K562 (cell line): ENCODE data around the gene DPH2. TPM values are rescaled to one million over a fixed set of nuclear protein-coding genes. Genes with fewer than 3 reads are reported as not detected.

Experiments
- ATAC-seq: fragments of 200-7000 bp; cut with Tn5 transposase; 3 replicates; pipeline ENCODE4 v1.9.1; 2020; ENCODE audit warnings: moderate library complexity
- BruUV-seq: library from RNA; stranded (reverse); fragments of 400-500 nt; replicated peaks from 2 replicates; lab custom pipeline; 2021; lab: Mats Ljungman, UMichigan
- CTCF ChIA-PET: fragments of 300-600 bp; formaldehyde crosslinking; extraction: SDS; loops from one replicate; lab custom pipeline; 2021; ENCODE audit warnings: low intra/inter-chr PET ratio; lab: Yijun Ruan, JAX
- POLR2A ChIA-PET: fragments of 300-600, 350-650 bp; sonication (Branson Sonifier 250); formaldehyde crosslinking; extraction: SDS; loops from one replicate; lab custom pipeline; 2021; ENCODE audit warnings: antibody characterized with exemption, inconsistent platforms; lab: Yijun Ruan, JAX
- DNase-seq, 4 experiments: peaks; one replicate each; pipeline versions ENCODE4 v3.0.0 to v3.0.0-alpha.2; 2011 to 2018; ENCODE audit warnings: low spot score in 3 of 4, mixed read lengths in 3 of 4; ENCODE audit errors: extremely low read depth in 1 of 4
- FAIRE-seq: peaks from 2 replicates; lab custom pipeline; 2011; peaks lifted over from hg19 to GRCh38; lab: Jason Lieb, UNC
- H2AFZ ChIP-seq: 2 replicates; pipeline ENCODE4 v1.6.0; 2011; ENCODE audit warnings: low read depth, low read length, control low read depth, inconsistent platforms
- H3K27ac ChIP-seq: fragments of 200-600 bp; 3 replicates; pipeline ENCODE4 v1.8.0; 2011; ENCODE audit warnings: low read depth, mild to moderate bottlenecking, control low read depth, inconsistent platforms, low read length, moderate library complexity, mixed read lengths; ENCODE audit errors: extremely low read depth
- H3K27me3 ChIP-seq, 2 experiments: fragments of 300-600 bp in 1 of 2; 2 replicates in 1 of 2; 3 replicates in 1 of 2; pipeline versions ENCODE4 v1.6.0 to v1.8.0; 2011; ENCODE audit warnings: inconsistent platforms in 2 of 2, low read length in 2 of 2, mild to moderate bottlenecking in 1 of 2, mixed read lengths in 1 of 2, moderate library complexity in 1 of 2; ENCODE audit not compliant: control insufficient read depth in 2 of 2, insufficient read depth in 2 of 2
- H3K36me3 ChIP-seq: fragments of 300-600 bp; 3 replicates; pipeline ENCODE4 v1.8.0; 2011; ENCODE audit warnings: mild to moderate bottlenecking, low read length, inconsistent platforms; ENCODE audit not compliant: control insufficient read depth, insufficient read depth
- H3K4me1 ChIP-seq, 2 experiments: fragments of 200-600 bp in 1 of 2; replicated peaks in 1 of 2; 2 replicates in 1 of 2; 3 replicates in 1 of 2; pipeline versions ENCODE4 v1.5.1 to v1.8.0; 2011; ENCODE audit warnings: inconsistent platforms in 2 of 2, low read length in 2 of 2, mild to moderate bottlenecking in 1 of 2, mixed read lengths in 1 of 2, moderate library complexity in 1 of 2; ENCODE audit not compliant: control insufficient read depth in 2 of 2, insufficient read depth in 2 of 2
- H3K4me2 ChIP-seq: 2 replicates; pipeline ENCODE4 v1.6.1; 2011; ENCODE audit warnings: low read length, control low read depth, inconsistent platforms, mixed read lengths; ENCODE audit not compliant: insufficient read depth
- H3K4me3 ChIP-seq: fragments of 200-600 bp; sonication (generic), shearing (Covaris generic); 2 replicates; pipeline ENCODE4 v1.5.1; 2016; ENCODE audit warnings: control low read depth, inconsistent platforms
- H3K79me2 ChIP-seq: fragments of 200-600 bp; 3 replicates; pipeline ENCODE4 v1.8.0; 2011; ENCODE audit warnings: low read length, inconsistent platforms; ENCODE audit not compliant: control insufficient read depth, insufficient read depth
- H3K9ac ChIP-seq, 2 experiments: 2 replicates each; pipeline versions ENCODE4 v1.6.0 to v1.6.1; 2011; ENCODE audit warnings: low read depth in 2 of 2, low read length in 2 of 2, control low read depth in 1 of 2, inconsistent platforms in 1 of 2, mild to moderate bottlenecking in 1 of 2, mixed read lengths in 1 of 2; ENCODE audit not compliant: insufficient read depth in 1 of 2
- H3K9me1 ChIP-seq: one replicate; pipeline ENCODE4 v1.6.0; 2011; ENCODE audit warnings: inconsistent platforms, mild to moderate bottlenecking, low read length, moderate library complexity; ENCODE audit not compliant: control insufficient read depth, insufficient read depth
- H3K9me3 ChIP-seq: replicated peaks from 2 replicates; pipeline ENCODE4 v1.5.1; 2011; ENCODE audit warnings: low read depth, low read length, inconsistent platforms; ENCODE audit not compliant: control insufficient read depth, insufficient read depth
- H4K20me1 ChIP-seq: replicated peaks from 2 replicates; pipeline ENCODE4 v1.6.1; 2011; ENCODE audit warnings: low read length, inconsistent platforms, mixed read lengths; ENCODE audit not compliant: control insufficient read depth, insufficient read depth
- CTCF ChIP-seq, 3 experiments: IDR thresholded peaks in 2 of 3; conservative IDR thresholded peaks in 1 of 3; 2 replicates each; pipeline ENCODE4 v1.5.1; 2011 to 2012; ENCODE audit warnings: low read length in 3 of 3, mild to moderate bottlenecking in 3 of 3, control low read depth in 2 of 3, improper control_type of control experiment in 1 of 3, inconsistent platforms in 1 of 3, low read depth in 1 of 3, mixed read lengths in 1 of 3, moderate library complexity in 1 of 3; ENCODE audit not compliant: insufficient read depth in 2 of 3
- HSF4 ChIP-seq: fragments of 250-450 bp; sonication (Bioruptor Pico); IDR thresholded peaks from 2 replicates; pipeline ENCODE4 v2.1.2; 2022; ENCODE audit warnings: mild to moderate bottlenecking, moderate library complexity, borderline replicate concordance
- IRF1 ChIP-seq: sonication (generic); formaldehyde crosslinking; IDR thresholded peaks from 2 replicates; pipeline ENCODE4 v1.8.0; 2022; ENCODE audit warnings: missing genetic modification reagents, mild to moderate bottlenecking, borderline replicate concordance
- JUN ChIP-seq, 2 experiments: sonication (generic) in 1 of 2; formaldehyde crosslinking in 1 of 2; IDR thresholded peaks; 2 replicates each; pipeline versions ENCODE4 v1.6.1 to v1.8.0; 2012 to 2022; ENCODE audit warnings: borderline replicate concordance in 2 of 2, mild to moderate bottlenecking in 2 of 2, improper control_type of control experiment in 1 of 2, low read depth in 1 of 2, low read length in 1 of 2, missing genetic modification reagents in 1 of 2
- NKRF ChIP-seq: fragments of 450-650 bp; IDR thresholded peaks from 2 replicates; pipeline ENCODE4 v1.6.1; 2016; ENCODE audit warnings: borderline replicate concordance
- TBP ChIP-seq: optimal IDR thresholded peaks from 2 replicates; pipeline ENCODE3; 2011; ENCODE audit warnings: low read depth, low read length, improper control_type of control experiment
- THAP7 ChIP-seq: fragments of 250-450 bp; sonication (Bioruptor Pico); IDR thresholded peaks from 2 replicates; pipeline ENCODE4 v1.5.0; 2021
- WGBS: fragments of 100-300 bp; shearing (Covaris generic); methylation state at CpG from one replicate; pipeline ENCODE4 v1.1.6; 2016; ENCODE audit warnings: low coverage, mixed read lengths; ENCODE audit not compliant: insufficient coverage; ENCODE audit errors: missing lambda C conversion rate; 5-methylcytosine and 5-hydroxymethylcytosine counted together
- in situ Hi-C: fragments of 300-500 bp; cut with MboI; formaldehyde crosslinking; loops from 4 replicates; pipeline ENCODE4 v1.15.0; 2018; ENCODE audit warnings: inconsistent platforms, mixed read lengths
- intact Hi-C: fragments of 100-400 bp; cut with micrococcal nuclease; formaldehyde crosslinking; loops from 2 replicates; pipeline ENCODE4 v1.14.2; 2022
- polyA plus RNA-seq, 8 experiments: library from polyadenylated mRNA; depleted of rRNA in 4 of 8; stranded (reverse) in 5 of 8; unstranded in 3 of 8; fragments of >200 nt; fragmentation: Nextera tagmentation in 2 of 8; fragmentation: Illumina TruSeq in 1 of 8; extraction: Ambion mirVana in 2 of 8; extraction: Trizol in 1 of 8; gene quantifications; 2 replicates each; pipeline versions ENCODE4 v1.2.1 to v1.2.3, GENCODE V29; 2011 to 2014; ENCODE audit warnings: inconsistent platforms in 1 of 8, missing spikeins in 1 of 8
- total RNA-seq, 7 experiments: library from RNA; depleted of rRNA in 6 of 7; stranded (reverse); fragments of >200 nt in 6 of 7; fragmentation: Illumina TruSeq in 2 of 7; extraction: Trizol in 2 of 7; gene quantifications; 2 replicates each; pipeline versions ENCODE4 v1.2.1 to v1.2.3, GENCODE V29; 2011 to 2021; ENCODE audit warnings: low replicate concordance in 1 of 7

The DPH2 gene
- total and polyA plus RNA-seq, 9 of the 15 experiments (the other 6 are each of a cell fraction or from before 2014, with no cell fraction given), result 17.9 to 94.1 (median 68.1) TPM

- peak overlapping the region; percentile 88 to 98 for H3K9ac ChIP-seq
- no peaks in the 10 kb centered on the region for H3K9me3 ChIP-seq
- no peak for FAIRE-seq
- no TSS peak for BruUV-seq
- H3K9me1 ChIP-seq, result peaks cover 17% of the 10 kb centered on the region
- TF ChIP-seq CTCF (IDR thresholded peaks at IDR 0.05 in 2 of 3, conservative IDR thresholded peaks at IDR 0.05 in 1 of 3; ENCODE audit: insufficient read depth in 2 of 3, low read depth in 1 of 3, low read length in 3 of 3) (0 out of 6 replicates have a peak, but pooled peaks have one; percentile 1 to 18 (median 17)), TBP (peak; percentile 4), THAP7 (CRISPR knock-in tag) (no peak), JUN (IDR thresholded peaks at IDR 0.05; ENCODE audit: borderline replicate concordance, low read depth, low read length) (no peak), JUN (CRISPR knock-in tag; IDR thresholded peaks at IDR 0.05; ENCODE audit: borderline replicate concordance) (no peak), NKRF (no peak), HSF4 (CRISPR knock-in tag) (no peak), IRF1 (no peak)
- no peak for ATAC-seq
- H2AFZ ChIP-seq, result no peak overlapping the region
- H3K4me1 ChIP-seq, result peaks cover 47 to 73% of the 10 kb centered on the region in 2 experiments
- peak in 2 of 4 experiments; percentile 51 to 56 for DNase-seq
- in situ Hi-C loops (no loop called here), intact Hi-C loops (no loop called here)
- WGBS, result 63% methylated on average over 4 of the region's 4 CpGs
- no peaks in the 10 kb centered on the region for H3K27me3 ChIP-seq
- peaks cover 64% of the 10 kb centered on the region for H3K79me2 ChIP-seq
- H3K36me3 ChIP-seq, result peaks cover 65% of the 10 kb centered on the region
- peak overlapping the region; percentile 90 for H3K4me2 ChIP-seq
- CTCF ChIA-PET, result no interaction called here
- H3K27ac ChIP-seq, result peak overlapping the region; percentile 89
- H3K4me3 ChIP-seq, result peak overlapping the region; percentile 87
- peaks cover 24% of the 10 kb centered on the region for H4K20me1 ChIP-seq
- POLR2A ChIA-PET, result interaction anchor here (0.6 to 2.5 kb wide), 8 partner anchors 8 to 72 kb away, joined by 3 to 7 read pairs (median 4); no protein-coding TSS in a partner anchor
Observed at GRCh38 chr1:43976045-43976444, 6.2 kb downstream of the DPH2 start.
